H1 (cell line): ENCODE data around the gene MYL9.

ENCODE experiments used
- CHD2 ChIP-seq: IDR thresholded peaks from 2 replicates; pipeline ENCODE4 v1.6.1; 2012; ENCODE audit warnings: low read length, improper control_type of control experiment
- CTCF ChIP-seq, 3 experiments: IDR thresholded peaks; 1 replicate in 2 of 3; 2 replicates in 1 of 3; pipeline versions ENCODE4 v1.5.1 to v1.6.1; 2011; ENCODE audit warnings: low read length in 3 of 3, mild to moderate bottlenecking in 3 of 3, inconsistent platforms in 2 of 3, low read depth in 1 of 3, moderate library complexity in 1 of 3; ENCODE audit not compliant: insufficient read depth in 1 of 3; ENCODE audit errors: control extremely low read depth in 1 of 3
- E2F6 ChIP-seq: IDR thresholded peaks from 2 replicates; pipeline ENCODE4 v1.6.1; 2012; ENCODE audit warnings: inconsistent platforms
- JUND ChIP-seq: IDR thresholded peaks from 2 replicates; pipeline ENCODE4 v1.6.1; 2011; ENCODE audit warnings: mild to moderate bottlenecking, improper control_type of control experiment, low read length
- POLR2A ChIP-seq, 2 experiments: IDR thresholded peaks; 1 replicate in 1 of 2; 2 replicates in 1 of 2; pipeline ENCODE4 v1.6.1; 2011; ENCODE audit warnings: low read depth in 2 of 2, low read length in 2 of 2, mild to moderate bottlenecking in 2 of 2; ENCODE audit errors: control extremely low read depth in 1 of 2
- RFX5 ChIP-seq: IDR thresholded peaks from 2 replicates; pipeline ENCODE4 v1.6.1; 2011; ENCODE audit warnings: low read depth, low read length, improper control_type of control experiment, borderline replicate concordance
- SIN3A ChIP-seq, 2 experiments: IDR thresholded peaks in 1 of 2; conservative IDR thresholded peaks in 1 of 2; 2 replicates each; pipeline ENCODE4 v1.6.1; 2011 to 2012; ENCODE audit warnings: low read length in 2 of 2, improper control_type of control experiment in 1 of 2, low read depth in 1 of 2, mild to moderate bottlenecking in 1 of 2
- SP1 ChIP-seq: IDR thresholded peaks from 2 replicates; pipeline ENCODE4 v1.6.1; 2011; ENCODE audit warnings: low read depth, low read length
- SP2 ChIP-seq: IDR thresholded peaks from 2 replicates; pipeline ENCODE4 v1.6.1; 2012; ENCODE audit warnings: mild to moderate bottlenecking, low read length, inconsistent platforms
- SUZ12 ChIP-seq: fragments of 200-600 bp; sonication (generic); IDR thresholded peaks from 2 replicates; pipeline ENCODE4 v1.6.1; 2012; ENCODE audit warnings: mild to moderate bottlenecking, inconsistent platforms, low read length, moderate library complexity, mixed read lengths
- YY1 ChIP-seq: IDR thresholded peaks from 2 replicates; pipeline ENCODE4 v1.6.1; 2011; ENCODE audit warnings: low read depth, mild to moderate bottlenecking, low read length
- TF ChIP-seq, protein P1 (sequence below): IDR thresholded peaks from 2 replicates; pipeline ENCODE4 v1.6.1; 2012; ENCODE audit warnings: inconsistent platforms

DNA sequence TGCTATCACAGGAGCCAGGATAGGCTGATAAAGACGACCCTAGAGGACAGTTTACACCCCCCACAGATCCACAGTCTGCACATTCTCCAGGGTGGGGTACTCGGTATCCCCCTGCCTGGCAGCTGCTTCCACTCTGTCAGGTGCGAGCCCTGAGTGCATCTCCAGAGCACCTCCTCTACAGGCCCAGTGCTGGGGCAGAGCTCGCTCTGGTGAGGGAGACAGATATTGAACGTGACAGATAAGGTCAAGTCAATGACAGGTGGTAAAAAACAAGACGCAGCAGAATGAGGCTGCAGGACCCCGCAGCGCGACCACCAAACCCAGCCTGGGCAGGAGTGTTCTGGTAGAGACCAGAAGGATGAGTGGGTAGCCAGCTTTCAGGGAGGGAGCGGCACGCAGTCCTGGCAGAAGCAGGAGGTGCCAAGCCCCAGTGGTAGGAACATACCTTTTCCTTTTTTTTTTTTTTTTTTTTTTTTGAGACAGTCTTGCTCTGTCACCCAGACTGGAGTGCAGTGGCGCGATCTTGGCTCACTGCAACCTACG lies 12.4 kb upstream of the MYL9 start:
- TF ChIP-seq, protein P1, sequence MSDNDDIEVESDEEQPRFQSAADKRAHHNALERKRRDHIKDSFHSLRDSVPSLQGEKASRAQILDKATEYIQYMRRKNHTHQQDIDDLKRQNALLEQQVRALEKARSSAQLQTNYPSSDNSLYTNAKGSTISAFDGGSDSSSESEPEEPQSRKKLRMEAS: no peak
- no peak for TF ChIP-seq POLR2A (IDR thresholded peaks at IDR 0.05; ENCODE audit: control extremely low read depth in 1 of 2, low read depth in 2 of 2, low read length in 2 of 2)
- TF ChIP-seq SIN3A (conservative IDR thresholded peaks at IDR 0.05 in 1 of 2, IDR thresholded peaks at IDR 0.05 in 1 of 2; ENCODE audit: low read depth in 1 of 2, low read length in 2 of 2): no peak
- no peak for TF ChIP-seq CHD2
- no peak for TF ChIP-seq SP1
- no peak for TF ChIP-seq E2F6
- TF ChIP-seq SUZ12: no peak
- no peak for TF ChIP-seq SP2
- no peak for TF ChIP-seq CTCF (IDR thresholded peaks at IDR 0.05; ENCODE audit: control extremely low read depth in 1 of 3, insufficient read depth in 1 of 3, low read depth in 1 of 3, low read length in 3 of 3)
- TF ChIP-seq YY1: no peak
- TF ChIP-seq RFX5: no peak
- TF ChIP-seq JUND: no peak
